Lower lobe of right lung (tissue), 2 donors: ENCODE data around the gene PAX9. TPM values are rescaled to one million over a fixed set of nuclear protein-coding genes. Genes with fewer than 3 reads are reported as not detected.

Experiments
- ATAC-seq, 2 donors: fragments of 200-7000 bp; cut with Tn5 transposase; one replicate each; pipeline ENCODE4 v1.9.1; 2020 to 2022; ENCODE audit warnings: mild to moderate bottlenecking in 2 of 2, moderate library complexity in 2 of 2
- DNase-seq: peaks from one replicate; pipeline ENCODE4 v3.0.0-alpha.2; 2020
- H3K27ac ChIP-seq: fragments of 200-600 bp; one replicate; pipeline ENCODE4 v1.8.0; 2022
- H3K27me3 ChIP-seq: fragments of 200-600 bp; one replicate; pipeline ENCODE4 v1.8.0; 2022; ENCODE audit warnings: low read depth
- H3K36me3 ChIP-seq: fragments of 200-600 bp; one replicate; pipeline ENCODE4 v1.8.0; 2022; ENCODE audit warnings: mild to moderate bottlenecking
- H3K4me1 ChIP-seq: fragments of 200-600 bp; one replicate; pipeline ENCODE4 v1.8.0; 2022
- H3K4me3 ChIP-seq: fragments of 200-600 bp; one replicate; pipeline ENCODE4 v1.8.0; 2022; ENCODE audit warnings: mild to moderate bottlenecking
- H3K9me3 ChIP-seq: fragments of 200-600 bp; one replicate; pipeline ENCODE4 v1.8.0; 2022
- intact Hi-C: fragments of 100-400 bp; cut with DNase I; formaldehyde crosslinking; loops from one replicate; pipeline ENCODE4 v1.11.0; 2022
- total RNA-seq: library from RNA; stranded (reverse); fragmentation: NEBNext Ultra II Directional; extraction: Animal tissue kit (Norgen Biotek cat#: 25700); gene quantifications from one replicate; pipeline ENCODE4 v1.2.1, GENCODE V29; 2021
- TF ChIP-seq, protein P1 (sequence below): fragments of 200-600 bp; IDR thresholded peaks from one replicate; pipeline ENCODE4 v1.8.0; 2022; ENCODE audit warnings: antibody characterized with exemption, mild to moderate bottlenecking
- donor health status: DM: no; HTN: yes; CAD: no; lungs with severe emphysema.

Gene PAX9
- total RNA-seq, 1 donor from 2014 or later = 1.0 TPM

DNA sequence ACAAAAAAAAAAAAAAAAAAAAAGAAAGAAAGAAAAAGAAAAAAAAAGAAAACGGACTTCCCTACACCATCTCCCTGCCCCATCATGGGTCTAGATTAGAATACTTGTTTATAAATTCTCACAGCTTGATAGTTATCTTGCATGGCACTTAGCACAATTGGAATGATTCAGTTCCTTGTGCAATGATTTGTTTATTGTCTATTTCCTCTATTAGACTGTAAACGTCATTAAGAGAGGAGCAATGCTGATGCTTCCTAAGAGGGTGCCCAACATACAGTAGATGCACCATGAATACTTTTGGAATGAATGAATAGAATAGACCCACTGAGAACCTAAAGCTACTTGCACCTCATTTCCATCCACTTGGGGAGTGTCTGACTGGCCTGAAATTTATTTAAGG lies 40.8 kb downstream of the PAX9 start:
- ATAC-seq (no peak), DNase-seq (no peak)
- no peak overlapping the region for H3K4me3 ChIP-seq
- H3K4me1 ChIP-seq = no peaks in the 10 kb centered on the region
- intact Hi-C loops = no loop called here
- no peaks in the 10 kb centered on the region for H3K9me3 ChIP-seq
- H3K36me3 ChIP-seq = no peaks in the 10 kb centered on the region
- H3K27ac ChIP-seq = no peak overlapping the region
- TF ChIP-seq, protein P1, sequence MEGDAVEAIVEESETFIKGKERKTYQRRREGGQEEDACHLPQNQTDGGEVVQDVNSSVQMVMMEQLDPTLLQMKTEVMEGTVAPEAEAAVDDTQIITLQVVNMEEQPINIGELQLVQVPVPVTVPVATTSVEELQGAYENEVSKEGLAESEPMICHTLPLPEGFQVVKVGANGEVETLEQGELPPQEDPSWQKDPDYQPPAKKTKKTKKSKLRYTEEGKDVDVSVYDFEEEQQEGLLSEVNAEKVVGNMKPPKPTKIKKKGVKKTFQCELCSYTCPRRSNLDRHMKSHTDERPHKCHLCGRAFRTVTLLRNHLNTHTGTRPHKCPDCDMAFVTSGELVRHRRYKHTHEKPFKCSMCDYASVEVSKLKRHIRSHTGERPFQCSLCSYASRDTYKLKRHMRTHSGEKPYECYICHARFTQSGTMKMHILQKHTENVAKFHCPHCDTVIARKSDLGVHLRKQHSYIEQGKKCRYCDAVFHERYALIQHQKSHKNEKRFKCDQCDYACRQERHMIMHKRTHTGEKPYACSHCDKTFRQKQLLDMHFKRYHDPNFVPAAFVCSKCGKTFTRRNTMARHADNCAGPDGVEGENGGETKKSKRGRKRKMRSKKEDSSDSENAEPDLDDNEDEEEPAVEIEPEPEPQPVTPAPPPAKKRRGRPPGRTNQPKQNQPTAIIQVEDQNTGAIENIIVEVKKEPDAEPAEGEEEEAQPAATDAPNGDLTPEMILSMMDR = no peak
- H3K27me3 ChIP-seq = no peaks in the 10 kb centered on the region

DNA sequence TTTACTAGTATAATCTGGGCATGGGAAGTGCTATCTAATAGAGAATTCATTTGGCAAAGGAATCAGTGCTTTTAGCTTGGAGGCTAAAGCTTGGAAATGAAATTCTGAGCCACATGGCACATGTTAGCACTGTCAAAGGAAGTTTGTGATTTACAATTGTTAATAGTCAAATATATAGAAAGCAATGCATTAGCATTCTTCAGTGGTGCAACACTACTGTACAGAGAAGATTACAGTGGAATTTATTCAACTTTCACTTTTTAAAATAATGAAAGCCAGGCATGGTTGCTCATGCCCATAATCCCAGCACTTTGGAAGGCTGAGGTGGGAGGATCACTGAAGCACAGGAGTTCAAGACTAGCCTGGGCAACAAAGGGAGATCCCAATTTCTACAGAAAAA lies 45.9 kb downstream of the PAX9 start:
- intact Hi-C loops = no loop called here
- DNase-seq (no peak), ATAC-seq (no peak)

DNA sequence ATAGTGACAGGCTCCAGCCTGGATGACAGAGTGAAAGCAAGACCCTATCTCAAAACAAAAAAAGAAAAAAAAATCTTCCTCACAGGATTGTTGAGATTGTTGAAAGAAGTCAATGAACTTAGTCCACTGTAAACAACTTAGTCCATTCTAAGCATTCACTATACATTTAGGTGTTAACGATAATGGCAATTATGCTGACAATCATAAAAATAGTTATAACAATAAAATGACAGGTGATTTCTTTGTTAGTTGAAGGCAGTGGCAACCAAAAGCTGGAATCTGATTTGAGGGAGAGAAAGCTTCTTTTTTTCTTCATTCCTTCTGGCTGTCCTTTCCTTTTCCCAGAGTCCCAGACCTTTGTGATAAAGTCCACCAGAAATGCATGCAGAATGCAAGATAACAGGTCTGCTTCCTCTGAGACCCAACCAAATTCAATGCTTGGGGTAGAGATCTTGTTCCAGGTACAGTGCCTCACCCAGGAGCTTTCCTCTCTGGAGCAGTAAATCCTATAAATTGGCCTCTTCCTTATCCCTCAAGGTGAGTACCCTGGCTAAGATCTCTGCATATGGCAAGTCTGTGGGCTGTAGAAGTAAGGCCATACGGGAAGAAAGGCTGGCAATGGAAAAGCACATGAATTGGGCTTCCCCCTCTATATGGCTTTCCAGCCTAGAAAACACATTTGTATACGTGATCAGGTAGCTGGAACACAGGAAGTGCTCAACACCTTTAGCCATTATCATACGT lies 52.5 kb downstream of the PAX9 start:
- no peaks in the 10 kb centered on the region for H3K36me3 ChIP-seq
- TF ChIP-seq, protein P1 = no peak
- intact Hi-C loops = no loop called here
- no peak overlapping the region for H3K4me3 ChIP-seq
- DNase-seq (no peak), ATAC-seq (no peak)
- no peak overlapping the region for H3K27ac ChIP-seq
- peaks cover 3% of the 10 kb centered on the region for H3K27me3 ChIP-seq
- H3K9me3 ChIP-seq = no peaks in the 10 kb centered on the region
- H3K4me1 ChIP-seq = no peaks in the 10 kb centered on the region

More for the DNA sequence above, 45.9 kb downstream of the PAX9 start:
- Histone ChIP-seq H3K36me3 (no peaks in the 10 kb centered on the region), H3K27ac (no peak overlapping the region), H3K27me3 (peaks cover 3% of the 10 kb centered on the region), H3K4me1 (no peaks in the 10 kb centered on the region), H3K4me3 (no peak overlapping the region), H3K9me3 (no peaks in the 10 kb centered on the region)
- TF ChIP-seq, protein P1 = no peak

DNA sequence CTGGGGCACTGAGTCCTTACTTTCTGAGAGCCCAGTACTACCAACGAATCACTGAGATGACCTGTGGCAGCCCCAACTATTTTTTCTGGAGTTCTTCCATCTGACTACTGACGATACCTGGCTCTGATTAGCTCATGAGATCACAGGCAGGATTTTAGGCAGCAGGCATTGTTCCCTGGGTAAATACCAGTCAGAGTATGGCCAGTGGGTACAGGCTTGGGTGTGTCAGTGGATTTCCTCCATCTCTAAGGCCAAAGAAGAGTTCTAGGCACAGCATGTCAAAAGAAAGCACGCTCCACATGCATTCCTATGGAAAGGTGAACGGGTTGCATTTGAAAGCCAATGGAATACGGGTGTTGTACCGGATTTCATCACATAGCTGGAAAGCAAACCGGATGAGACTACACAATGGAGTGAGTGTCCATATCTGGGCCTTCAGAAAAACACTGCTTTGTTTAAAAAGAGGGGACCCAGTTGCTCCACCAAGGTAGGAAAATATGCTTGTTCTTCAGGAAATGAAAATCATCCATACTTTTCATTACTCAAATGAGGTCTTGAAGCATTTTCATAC lies 55.0 kb downstream of the PAX9 start:
- Histone ChIP-seq H3K27me3 (no peaks in the 10 kb centered on the region), H3K4me1 (no peaks in the 10 kb centered on the region), H3K36me3 (no peaks in the 10 kb centered on the region), H3K27ac (no peak overlapping the region), H3K4me3 (no peak overlapping the region), H3K9me3 (no peaks in the 10 kb centered on the region)
- intact Hi-C loops = no loop called here
- ATAC-seq (no peak), DNase-seq (no peak)
- TF ChIP-seq, protein P1 = no peak

DNA sequence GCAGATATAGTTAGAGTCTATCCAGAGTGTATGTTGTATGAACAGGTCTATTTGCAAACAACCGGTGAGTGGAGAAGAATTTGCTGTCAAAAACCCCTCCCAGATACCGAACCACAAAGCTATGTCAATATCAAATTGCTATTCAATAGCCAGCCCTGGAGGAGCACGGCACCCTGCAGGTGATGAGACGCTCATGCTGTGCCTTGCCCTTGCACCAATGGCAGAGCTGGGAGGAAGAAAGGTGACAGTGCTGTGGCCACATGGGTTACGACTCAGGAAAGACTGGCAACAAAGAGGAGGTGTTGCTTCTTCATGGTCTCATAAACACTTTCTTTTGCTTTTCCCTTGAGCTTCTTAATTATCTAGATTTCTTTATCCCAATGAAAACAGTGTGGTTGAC lies 55.7 kb downstream of the PAX9 start:
- intact Hi-C loops = no loop called here
- no peak for ATAC-seq
- H3K4me1 ChIP-seq = no peaks in the 10 kb centered on the region

More for the DNA sequence above, 55.7 kb downstream of the PAX9 start:
- TF ChIP-seq, protein P1 = no peak
- H3K4me3 ChIP-seq = no peak overlapping the region
- no peaks in the 10 kb centered on the region for H3K36me3 ChIP-seq
- no peaks in the 10 kb centered on the region for H3K27me3 ChIP-seq
- H3K9me3 ChIP-seq = no peaks in the 10 kb centered on the region
- no peak for DNase-seq
- no peak overlapping the region for H3K27ac ChIP-seq
